Activated naive CD8-positive, alpha-beta T cell (primary cell): ENCODE measurements around the gene ZYX.

ENCODE experiments used
- H3K27ac Mint-ChIP-seq: one replicate; pipeline ENCODE4 v1.8.0; 2021; ENCODE audit warnings: mixed read lengths
- H3K27me3 Mint-ChIP-seq: one replicate; pipeline ENCODE4 v1.8.0; 2021; ENCODE audit warnings: mixed read lengths
- H3K36me3 Mint-ChIP-seq: one replicate; pipeline ENCODE4 v1.8.0; 2021; ENCODE audit warnings: mixed read lengths
- H3K4me1 Mint-ChIP-seq: one replicate; pipeline ENCODE4 v1.8.0; 2021; ENCODE audit warnings: low read depth, mixed read lengths
- H3K4me3 Mint-ChIP-seq: one replicate; pipeline ENCODE4 v1.8.0; 2021; ENCODE audit warnings: mild to moderate bottlenecking, mixed read lengths
- H3K9me3 Mint-ChIP-seq: one replicate; pipeline ENCODE4 v1.8.0; 2021; ENCODE audit warnings: low read depth, mixed read lengths

Gene ZYX

DNA sequence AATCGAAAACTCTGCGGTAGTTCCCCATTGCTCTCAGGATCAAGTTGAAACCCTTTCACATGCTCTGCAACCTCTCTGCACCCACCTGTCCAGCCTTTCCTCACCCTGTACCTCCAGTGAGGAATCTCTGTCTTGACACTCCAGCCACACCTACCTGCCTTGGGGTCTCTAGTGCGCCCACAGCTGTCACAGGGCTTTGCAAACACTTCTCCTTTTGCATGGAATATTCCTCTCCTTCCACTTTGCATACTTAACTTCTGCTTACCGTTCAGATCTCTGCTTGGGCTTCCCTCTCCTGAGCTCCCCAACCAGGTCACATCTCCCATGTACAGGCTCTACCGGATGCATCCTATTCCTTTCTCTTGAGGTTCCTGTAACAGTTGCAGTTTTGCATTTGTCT is 6.6 kb upstream of the ZYX start:
- Mint-ChIP-seq H3K36me3 (no peaks in the 10 kb centered on the region), H3K27ac (peak overlapping the region; percentile 95), H3K4me3 (peak overlapping the region; percentile 64), H3K4me1 (peaks cover 79% of the 10 kb centered on the region), H3K27me3 (no peaks in the 10 kb centered on the region), H3K9me3 (no peaks in the 10 kb centered on the region)

DNA sequence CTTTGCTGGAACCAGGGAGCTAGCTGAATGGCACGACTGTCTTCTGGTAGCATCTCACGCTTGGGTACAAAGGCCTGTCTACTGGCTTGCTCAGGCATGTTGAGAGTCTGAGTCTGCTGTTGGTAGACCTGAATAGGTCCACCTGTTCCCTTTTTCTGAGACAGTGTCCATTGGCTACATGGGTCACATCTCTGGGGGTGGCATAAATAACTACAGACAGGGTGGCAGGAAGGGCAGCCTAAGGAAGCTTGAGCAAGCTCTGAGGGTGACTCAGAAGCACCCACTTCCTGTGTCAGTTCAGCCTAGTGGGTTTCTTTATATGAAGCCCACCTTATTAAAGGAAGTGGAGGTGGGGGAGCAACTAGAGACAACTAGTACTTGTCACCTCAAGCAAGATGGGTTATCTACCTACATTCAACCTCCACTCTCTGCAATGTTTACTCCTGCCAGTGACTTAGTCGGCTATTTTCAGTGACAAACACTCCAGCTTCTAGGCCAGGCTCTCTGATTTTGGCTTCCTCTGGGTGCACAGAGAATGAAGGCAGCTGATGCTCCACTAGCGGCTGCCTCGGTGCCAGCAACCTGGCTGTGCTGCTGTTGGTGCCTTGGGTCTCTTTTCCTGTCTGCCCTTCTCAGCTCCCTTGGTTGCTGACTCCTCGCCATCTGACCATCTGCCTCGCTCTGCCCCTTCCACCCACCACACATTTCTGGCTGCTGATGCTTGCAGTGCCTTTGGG is 5.7 kb upstream of the ZYX start:
- H3K36me3 Mint-ChIP-seq = no peaks in the 10 kb centered on the region
- H3K27ac Mint-ChIP-seq = peak overlapping the region; percentile 95
- H3K4me1 Mint-ChIP-seq = peaks cover 81% of the 10 kb centered on the region
- no peaks in the 10 kb centered on the region for H3K27me3 Mint-ChIP-seq
- H3K4me3 Mint-ChIP-seq = peak overlapping the region; percentile 64
- H3K9me3 Mint-ChIP-seq = no peaks in the 10 kb centered on the region

DNA sequence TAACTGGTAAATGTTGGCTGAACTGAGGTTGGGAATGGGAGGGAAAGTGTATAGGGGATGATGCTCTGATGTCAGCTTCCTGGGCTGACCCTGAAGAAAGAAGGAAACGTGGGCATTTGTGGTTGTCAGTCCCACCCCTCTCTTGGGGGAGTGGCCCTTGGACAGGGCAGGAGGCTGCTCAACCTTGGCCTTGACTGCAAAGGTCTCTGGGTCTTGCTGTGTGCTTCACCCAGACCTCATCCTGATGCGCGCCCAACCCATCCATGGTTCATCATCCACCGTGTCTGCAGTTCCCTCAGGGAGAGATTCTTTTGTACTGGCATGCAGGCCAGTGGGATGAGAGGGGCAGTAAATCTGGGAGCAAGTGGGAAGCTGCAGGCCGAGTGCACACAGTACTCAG is 4.7 kb upstream of the ZYX start:
- H3K27me3 Mint-ChIP-seq = no peaks in the 10 kb centered on the region
- H3K27ac Mint-ChIP-seq = peak overlapping the region; percentile 95
- H3K4me3 Mint-ChIP-seq = no peak overlapping the region
- H3K9me3 Mint-ChIP-seq = no peaks in the 10 kb centered on the region
- no peaks in the 10 kb centered on the region for H3K36me3 Mint-ChIP-seq
- peaks cover 78% of the 10 kb centered on the region for H3K4me1 Mint-ChIP-seq

DNA sequence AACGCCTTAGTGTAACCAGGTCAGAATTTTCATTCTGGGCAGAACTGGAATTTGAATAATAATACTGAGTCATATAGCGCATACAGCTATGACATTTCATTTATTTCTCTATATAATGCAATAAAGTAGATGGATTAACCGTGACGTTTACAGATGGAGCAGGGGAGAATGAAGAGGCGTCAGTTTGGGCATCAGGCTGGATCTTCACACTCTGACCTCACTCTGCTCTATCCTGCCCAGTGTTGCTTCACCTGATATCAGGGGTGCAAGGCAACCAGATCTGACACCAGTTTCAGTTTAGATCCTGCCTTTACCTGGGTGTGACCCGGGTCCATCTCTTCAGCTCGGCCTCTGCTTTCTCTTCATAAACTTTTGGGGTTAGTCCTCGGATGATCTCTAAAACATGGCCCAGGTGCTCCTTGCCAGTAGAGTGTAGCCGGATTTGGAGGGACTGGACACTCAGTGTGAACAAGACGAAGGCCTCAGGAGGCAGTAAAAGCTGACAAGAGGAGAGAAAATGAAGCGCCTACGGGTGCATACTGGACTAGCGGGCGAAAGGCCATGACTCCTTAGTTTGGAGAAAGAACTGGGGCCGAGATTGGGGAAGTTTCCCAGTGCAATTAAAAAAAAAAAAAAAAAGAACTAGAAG is 1.4 kb upstream of the ZYX start:
- Mint-ChIP-seq H3K4me3 (peak overlapping the region; percentile 92), H3K27me3 (no peaks in the 10 kb centered on the region), H3K4me1 (peaks cover 60% of the 10 kb centered on the region), H3K9me3 (no peaks in the 10 kb centered on the region), H3K36me3 (no peaks in the 10 kb centered on the region), H3K27ac (peak overlapping the region; percentile 87)

DNA sequence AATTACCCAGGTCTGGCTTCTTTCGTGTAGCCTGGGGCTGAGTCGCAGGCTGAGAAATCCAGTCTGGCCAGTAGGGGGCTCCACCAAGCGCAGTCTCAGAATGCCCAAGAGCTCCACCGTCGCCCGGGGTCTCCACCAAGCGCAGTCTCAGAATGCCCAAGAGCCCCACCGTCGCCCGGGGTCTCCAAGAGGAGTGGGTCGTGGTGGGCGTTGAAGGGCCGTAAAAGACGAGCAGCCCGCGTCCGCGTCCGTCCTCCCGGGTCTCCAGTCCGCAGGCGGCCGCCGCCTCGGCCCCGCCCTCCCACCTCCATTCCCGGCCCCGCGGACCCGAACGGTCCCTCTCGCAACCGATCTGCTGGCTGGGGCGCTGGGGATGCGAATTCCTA is 892 bp upstream of the ZYX start:
- peak overlapping the region; percentile 87 for H3K27ac Mint-ChIP-seq
- H3K4me3 Mint-ChIP-seq = peak overlapping the region; percentile 92
- H3K4me1 Mint-ChIP-seq = peaks cover 55% of the 10 kb centered on the region
- H3K9me3 Mint-ChIP-seq = no peaks in the 10 kb centered on the region
- H3K27me3 Mint-ChIP-seq = no peaks in the 10 kb centered on the region
- no peaks in the 10 kb centered on the region for H3K36me3 Mint-ChIP-seq

DNA sequence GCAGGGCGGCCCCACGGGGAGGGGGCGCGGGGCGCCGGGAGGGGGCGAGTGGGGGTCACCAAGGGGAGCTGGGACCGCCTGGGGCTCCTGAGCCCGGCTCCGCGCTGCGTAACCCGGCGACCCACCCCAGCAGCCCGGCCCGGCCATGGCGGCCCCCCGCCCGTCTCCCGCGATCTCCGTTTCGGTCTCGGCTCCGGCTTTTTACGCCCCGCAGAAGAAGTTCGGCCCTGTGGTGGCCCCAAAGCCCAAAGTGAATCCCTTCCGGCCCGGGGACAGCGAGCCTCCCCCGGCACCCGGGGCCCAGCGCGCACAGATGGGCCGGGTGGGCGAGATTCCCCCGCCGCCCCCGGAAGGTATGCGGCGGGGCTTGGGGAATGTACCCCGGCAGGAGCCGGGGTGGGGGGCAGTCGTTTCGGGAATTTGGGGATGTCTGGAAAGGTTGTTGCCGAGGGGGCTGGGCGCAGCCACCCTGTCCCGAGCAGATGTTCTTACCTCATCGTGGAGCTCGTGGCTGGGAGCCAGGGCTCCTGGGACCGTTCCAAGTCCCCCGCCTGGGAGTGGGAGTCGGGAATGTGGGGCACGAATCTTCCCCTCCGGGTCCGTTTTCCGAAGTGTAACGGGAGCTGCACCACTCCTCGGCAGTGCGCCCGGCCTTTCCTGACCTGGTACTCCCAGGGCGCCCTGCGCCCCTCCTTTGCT is 431 bp downstream of the ZYX start:
- H3K4me3 Mint-ChIP-seq = no peak overlapping the region
- no peaks in the 10 kb centered on the region for H3K27me3 Mint-ChIP-seq
- no peaks in the 10 kb centered on the region for H3K9me3 Mint-ChIP-seq
- peak overlapping the region; percentile 18 for H3K27ac Mint-ChIP-seq
- H3K4me1 Mint-ChIP-seq = peaks cover 41% of the 10 kb centered on the region
- H3K36me3 Mint-ChIP-seq = no peaks in the 10 kb centered on the region

DNA sequence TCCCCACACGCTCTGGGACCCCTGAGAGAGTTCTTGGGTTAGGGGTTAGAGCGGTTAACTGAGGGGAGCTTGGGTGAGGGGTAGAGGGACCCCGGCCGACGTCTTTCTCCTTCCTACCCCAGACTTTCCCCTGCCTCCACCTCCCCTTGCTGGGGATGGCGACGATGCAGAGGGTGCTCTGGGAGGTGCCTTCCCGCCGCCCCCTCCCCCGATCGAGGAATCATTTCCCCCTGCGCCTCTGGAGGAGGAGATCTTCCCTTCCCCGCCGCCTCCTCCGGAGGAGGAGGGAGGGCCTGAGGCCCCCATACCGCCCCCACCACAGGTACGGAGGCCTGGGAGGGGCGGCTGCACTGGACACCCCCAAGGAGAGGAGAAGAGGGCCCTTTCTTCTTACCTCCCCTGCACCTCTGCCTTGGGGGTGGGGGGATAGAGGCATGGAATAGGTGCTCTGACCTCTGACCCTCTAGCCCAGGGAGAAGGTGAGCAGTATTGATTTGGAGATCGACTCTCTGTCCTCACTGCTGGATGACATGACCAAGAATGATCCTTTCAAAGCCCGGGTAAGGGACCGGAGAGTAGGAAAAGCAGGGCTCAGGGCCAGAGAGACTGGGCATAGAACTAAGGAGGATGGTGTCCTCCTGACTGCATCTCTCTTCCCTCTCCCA is 1.1 kb downstream of the ZYX start:
- Mint-ChIP-seq H3K9me3 (no peaks in the 10 kb centered on the region), H3K27me3 (no peaks in the 10 kb centered on the region), H3K36me3 (no peaks in the 10 kb centered on the region), H3K27ac (peak overlapping the region; percentile 66), H3K4me3 (no peak overlapping the region), H3K4me1 (peaks cover 35% of the 10 kb centered on the region)

DNA sequence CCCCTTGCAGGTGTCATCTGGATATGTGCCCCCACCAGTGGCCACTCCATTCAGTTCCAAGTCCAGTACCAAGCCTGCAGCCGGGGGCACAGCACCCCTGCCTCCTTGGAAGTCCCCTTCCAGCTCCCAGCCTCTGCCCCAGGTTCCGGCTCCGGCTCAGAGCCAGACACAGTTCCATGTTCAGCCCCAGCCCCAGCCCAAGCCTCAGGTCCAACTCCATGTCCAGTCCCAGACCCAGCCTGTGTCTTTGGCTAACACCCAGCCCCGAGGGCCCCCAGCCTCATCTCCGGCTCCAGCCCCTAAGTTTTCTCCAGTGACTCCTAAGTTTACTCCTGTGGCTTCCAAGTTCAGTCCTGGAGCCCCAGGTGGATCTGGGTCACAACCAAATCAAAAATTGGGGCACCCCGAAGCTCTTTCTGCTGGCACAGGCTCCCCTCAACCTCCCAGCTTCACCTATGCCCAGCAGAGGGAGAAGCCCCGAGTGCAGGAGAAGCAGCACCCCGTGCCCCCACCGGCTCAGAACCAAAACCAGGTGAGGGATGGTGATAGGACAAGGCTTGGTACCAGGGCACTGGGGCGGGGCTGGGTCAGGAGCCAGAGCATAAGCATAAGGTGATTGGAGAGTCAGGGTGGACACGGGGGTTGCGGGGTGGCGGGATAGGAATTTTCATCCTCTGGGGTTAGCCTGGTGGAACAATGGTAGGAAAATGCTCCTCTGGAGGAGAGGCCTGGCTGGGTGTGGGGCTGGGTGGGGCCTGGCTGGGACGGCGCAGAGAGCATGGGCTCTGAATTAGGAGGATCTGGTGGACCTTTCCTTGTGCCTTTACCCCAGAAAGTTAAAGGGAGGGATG is 1.9 kb downstream of the ZYX start:
- H3K27ac Mint-ChIP-seq = peak overlapping the region; percentile 66
- no peaks in the 10 kb centered on the region for H3K27me3 Mint-ChIP-seq
- H3K4me3 Mint-ChIP-seq = no peak overlapping the region
- H3K4me1 Mint-ChIP-seq = peaks cover 33% of the 10 kb centered on the region
- no peaks in the 10 kb centered on the region for H3K9me3 Mint-ChIP-seq
- H3K36me3 Mint-ChIP-seq = no peaks in the 10 kb centered on the region

DNA sequence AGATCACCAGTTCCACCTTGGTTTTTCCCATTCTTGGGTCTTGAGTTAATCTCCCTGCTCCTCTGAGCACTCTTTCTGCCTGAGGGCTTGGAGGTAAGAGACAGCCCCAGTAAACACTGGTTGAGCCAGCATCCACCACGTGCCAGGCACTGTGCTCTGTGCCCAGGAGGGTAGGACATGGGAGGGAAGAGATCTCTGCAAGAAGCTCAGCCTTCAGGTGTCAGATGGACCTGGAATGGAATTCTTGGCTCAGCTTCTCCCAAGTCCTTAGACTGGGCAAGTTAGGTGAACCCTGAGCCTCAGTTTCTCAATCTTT is 2.5 kb downstream of the ZYX start:
- H3K4me1 Mint-ChIP-seq = peaks cover 28% of the 10 kb centered on the region
- no peaks in the 10 kb centered on the region for H3K36me3 Mint-ChIP-seq
- H3K27ac Mint-ChIP-seq = peak overlapping the region; percentile 7
- H3K9me3 Mint-ChIP-seq = no peaks in the 10 kb centered on the region
- H3K27me3 Mint-ChIP-seq = no peaks in the 10 kb centered on the region
- no peak overlapping the region for H3K4me3 Mint-ChIP-seq

DNA sequence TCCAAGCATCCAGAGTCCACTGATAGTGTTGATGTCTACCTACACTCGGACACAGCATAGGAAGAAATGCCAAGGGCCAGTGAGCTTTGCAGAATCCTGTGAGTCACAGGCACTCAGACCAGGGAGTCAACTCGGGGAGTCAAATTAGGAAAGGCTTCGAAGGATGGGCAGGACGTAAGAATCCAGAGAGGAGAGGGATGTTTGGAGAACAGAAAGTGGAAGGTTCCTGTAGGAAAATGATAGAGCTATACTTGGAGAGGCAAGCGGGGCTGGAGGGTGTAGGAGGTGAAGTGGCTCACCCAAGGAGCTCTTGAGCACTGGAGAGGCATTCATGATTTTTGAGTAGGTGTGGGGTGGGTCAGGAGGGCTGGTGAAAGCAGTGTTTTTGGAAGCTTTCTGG is 3.0 kb downstream of the ZYX start:
- Mint-ChIP-seq H3K9me3 (no peaks in the 10 kb centered on the region), H3K27me3 (no peaks in the 10 kb centered on the region), H3K36me3 (no peaks in the 10 kb centered on the region), H3K4me1 (peaks cover 25% of the 10 kb centered on the region), H3K4me3 (no peak overlapping the region), H3K27ac (no peak overlapping the region)

DNA sequence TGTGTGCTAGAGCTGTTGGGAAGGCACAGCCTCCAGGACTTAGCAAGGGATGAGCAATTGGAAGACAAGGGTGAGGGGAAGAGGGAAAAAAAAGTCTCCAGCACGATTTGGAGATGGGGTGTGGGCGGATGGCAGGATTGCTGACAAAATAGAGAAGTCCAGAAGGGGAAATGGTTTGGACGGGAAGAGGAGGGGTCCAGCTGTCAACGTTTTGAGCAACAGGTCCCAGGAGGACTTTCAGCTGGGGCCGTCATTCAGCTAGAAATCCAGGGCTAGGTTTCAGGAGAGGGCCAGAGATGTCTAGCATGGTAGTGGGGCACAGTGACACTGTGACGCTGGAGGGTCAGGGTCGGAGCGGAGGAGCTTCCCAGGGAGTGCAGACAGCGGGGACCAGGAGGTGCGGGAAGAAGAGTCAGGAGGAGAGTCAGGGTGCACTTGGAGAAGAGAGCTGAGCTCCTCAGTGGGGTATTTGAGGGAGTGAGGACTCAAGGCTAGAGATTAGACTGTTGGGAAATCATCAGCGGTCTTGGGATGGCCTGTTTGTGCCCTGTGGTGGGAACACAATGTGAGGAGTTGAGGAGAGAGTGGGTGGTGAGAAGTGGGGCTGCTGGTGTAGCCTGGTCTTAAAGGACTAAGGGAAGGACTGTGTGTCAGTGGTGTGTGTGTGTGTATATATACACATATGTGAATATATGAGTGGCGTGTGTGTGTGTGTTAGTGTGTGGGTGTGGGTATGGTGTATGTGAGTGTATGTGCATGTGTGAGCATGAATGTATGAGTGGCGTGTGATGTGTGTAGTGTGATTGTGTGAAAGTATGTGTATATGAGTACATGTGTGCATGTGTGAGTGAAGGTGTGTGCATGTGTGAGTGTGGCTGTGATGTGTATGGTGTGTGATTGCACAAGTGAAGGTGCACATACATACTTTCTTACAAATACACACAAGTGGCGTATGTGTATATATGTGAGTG is 3.8 kb downstream of the ZYX start:
- H3K9me3 Mint-ChIP-seq = no peaks in the 10 kb centered on the region
- no peak overlapping the region for H3K4me3 Mint-ChIP-seq
- H3K4me1 Mint-ChIP-seq = peaks cover 24% of the 10 kb centered on the region
- no peak overlapping the region for H3K27ac Mint-ChIP-seq
- peaks cover under 1% of the 10 kb centered on the region for H3K36me3 Mint-ChIP-seq
- H3K27me3 Mint-ChIP-seq = no peaks in the 10 kb centered on the region

DNA sequence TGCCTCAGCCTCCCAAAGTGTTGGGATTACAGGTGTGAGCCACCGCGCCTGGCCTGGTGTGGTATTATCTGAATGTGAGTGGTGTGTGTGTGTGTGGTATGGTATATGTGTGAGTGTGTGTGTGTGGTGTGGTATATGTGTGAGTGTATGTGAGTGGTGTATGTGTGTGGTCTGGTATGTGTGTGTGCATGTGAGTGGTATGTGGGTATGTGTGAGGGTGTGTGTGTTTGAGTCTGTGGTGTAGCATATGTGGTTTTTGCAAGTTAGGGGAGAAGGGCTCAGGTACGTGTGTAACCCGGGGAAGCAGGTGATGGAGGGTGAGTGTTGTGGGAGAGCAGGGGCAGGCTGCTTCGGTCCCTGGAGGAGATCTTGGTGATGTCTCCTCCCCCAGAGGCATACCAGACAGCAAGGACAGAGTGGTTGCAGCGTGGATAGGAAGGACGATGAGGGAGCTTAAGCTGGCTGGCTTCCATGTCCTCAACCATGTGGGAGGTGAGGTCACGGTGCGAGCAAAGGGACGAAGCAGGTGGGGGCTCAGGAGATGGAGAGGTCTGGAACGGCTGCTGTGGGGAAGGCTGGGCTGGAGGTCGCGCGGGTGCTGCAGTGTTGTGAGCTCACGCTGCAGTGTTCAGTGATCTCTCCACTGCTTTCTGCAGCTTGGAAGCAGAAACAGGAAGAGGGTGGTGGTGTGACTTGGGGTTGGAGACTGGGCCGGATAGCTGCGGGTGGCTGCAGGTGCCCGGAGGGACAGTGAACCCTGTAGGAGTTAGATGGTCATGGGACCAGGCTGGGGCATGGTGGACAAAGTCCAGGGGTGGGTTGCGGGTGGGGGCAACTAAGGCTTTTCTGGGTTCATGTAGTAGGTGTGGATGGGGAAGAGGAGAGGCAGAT is 5.0 kb downstream of the ZYX start:
- Mint-ChIP-seq H3K27me3 (no peaks in the 10 kb centered on the region), H3K36me3 (peaks cover 3% of the 10 kb centered on the region), H3K9me3 (no peaks in the 10 kb centered on the region), H3K4me1 (peaks cover 26% of the 10 kb centered on the region), H3K4me3 (no peak overlapping the region), H3K27ac (no peak overlapping the region)
